HL-60 (cell line): Measurements from ENCODE around the gene DOCK10.

Experiments
- DNase-seq, 2 experiments: peaks; one replicate each; pipeline ENCODE4 v3.0.0-alpha.2; 2010 to 2020; ENCODE audit warnings: low read depth in 1 of 2, low spot score in 1 of 2
- H3K27ac ChIP-seq: fragments of 250-450 bp; sonication (Bioruptor Pico); replicated peaks from 2 replicates; pipeline ENCODE4 v1.5.1; 2020; ENCODE audit warnings: mild to moderate bottlenecking, moderate library complexity
- H3K27me3 ChIP-seq: fragments of 250-450 bp; sonication (Bioruptor Pico); 2 replicates; pipeline ENCODE4 v1.5.1; 2021; ENCODE audit warnings: mild to moderate bottlenecking, moderate library complexity; ENCODE audit not compliant: insufficient read depth, poor library complexity, severe bottlenecking
- H3K4me3 ChIP-seq: replicated peaks from 2 replicates; pipeline ENCODE4 v1.5.1; 2011; ENCODE audit warnings: mild to moderate bottlenecking, control low read depth, low read length; ENCODE audit not compliant: insufficient read depth
- GABPA ChIP-seq: IDR thresholded peaks from 2 replicates; pipeline ENCODE4 v1.6.1; 2012; ENCODE audit warnings: low read depth
- POLR2AphosphoS5 ChIP-seq: IDR thresholded peaks from 2 replicates; pipeline ENCODE4 v1.6.1; 2012; ENCODE audit warnings: low read depth
- SPI1 ChIP-seq: IDR thresholded peaks from 2 replicates; pipeline ENCODE4 v1.6.1; 2012; ENCODE audit warnings: low read depth, mild to moderate bottlenecking, borderline replicate concordance
- TF ChIP-seq, protein P1 (sequence below): IDR thresholded peaks from one replicate; pipeline ENCODE4 v1.5.1; 2011; ENCODE audit warnings: low read length, control low read depth, inconsistent platforms; ENCODE audit not compliant: insufficient read depth
- TF ChIP-seq, protein P2 (sequence below): IDR thresholded peaks from 2 replicates; pipeline ENCODE4 v1.6.1; 2012; ENCODE audit warnings: low read depth; ENCODE audit not compliant: insufficient replicate concordance

The DOCK10 gene

DNA sequence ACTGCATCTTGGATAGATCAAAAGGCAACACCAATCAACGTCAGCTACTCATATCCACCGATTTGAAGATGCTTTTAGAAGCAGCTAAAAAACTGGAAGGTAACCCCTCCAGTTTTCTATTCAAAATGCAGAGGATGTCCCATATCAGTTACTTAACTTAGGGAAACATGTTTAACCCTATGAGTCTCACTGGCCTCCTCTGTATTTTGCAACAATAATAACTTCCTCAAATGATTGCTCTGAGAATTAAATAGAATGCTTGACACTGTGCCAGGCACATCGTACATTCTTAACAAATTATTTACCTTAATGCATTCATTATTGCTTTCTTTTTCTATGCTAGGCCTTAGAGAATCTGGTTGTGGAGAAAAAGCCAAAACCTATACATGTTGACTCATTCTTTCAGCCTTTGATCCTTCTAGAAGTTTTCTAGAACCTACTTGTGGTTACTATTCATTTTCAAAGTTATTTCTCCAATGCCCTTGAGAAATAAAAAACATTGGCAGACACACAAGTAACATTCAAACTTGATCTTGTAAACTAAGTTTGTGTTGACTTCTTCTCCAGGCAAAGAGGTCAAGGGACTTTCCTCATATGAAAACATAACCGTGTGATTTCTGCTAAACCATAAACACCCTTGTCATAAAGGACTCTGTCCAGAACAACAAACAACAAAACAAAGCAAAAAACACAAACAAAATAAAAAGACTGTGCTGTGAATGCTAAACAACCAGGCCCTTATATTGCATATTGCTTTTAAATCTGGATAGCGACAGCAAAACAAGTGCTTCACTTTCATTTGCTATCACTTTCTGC, 4.6 kb downstream of the DOCK10 start:
- no peaks in the 10 kb centered on the region for H3K27me3 ChIP-seq
- no peak for TF ChIP-seq POLR2AphosphoS5
- TF ChIP-seq SPI1 = no peak; the same call in 1 of the 2 replicates
- no peak for TF ChIP-seq GABPA
- TF ChIP-seq, protein P1, sequence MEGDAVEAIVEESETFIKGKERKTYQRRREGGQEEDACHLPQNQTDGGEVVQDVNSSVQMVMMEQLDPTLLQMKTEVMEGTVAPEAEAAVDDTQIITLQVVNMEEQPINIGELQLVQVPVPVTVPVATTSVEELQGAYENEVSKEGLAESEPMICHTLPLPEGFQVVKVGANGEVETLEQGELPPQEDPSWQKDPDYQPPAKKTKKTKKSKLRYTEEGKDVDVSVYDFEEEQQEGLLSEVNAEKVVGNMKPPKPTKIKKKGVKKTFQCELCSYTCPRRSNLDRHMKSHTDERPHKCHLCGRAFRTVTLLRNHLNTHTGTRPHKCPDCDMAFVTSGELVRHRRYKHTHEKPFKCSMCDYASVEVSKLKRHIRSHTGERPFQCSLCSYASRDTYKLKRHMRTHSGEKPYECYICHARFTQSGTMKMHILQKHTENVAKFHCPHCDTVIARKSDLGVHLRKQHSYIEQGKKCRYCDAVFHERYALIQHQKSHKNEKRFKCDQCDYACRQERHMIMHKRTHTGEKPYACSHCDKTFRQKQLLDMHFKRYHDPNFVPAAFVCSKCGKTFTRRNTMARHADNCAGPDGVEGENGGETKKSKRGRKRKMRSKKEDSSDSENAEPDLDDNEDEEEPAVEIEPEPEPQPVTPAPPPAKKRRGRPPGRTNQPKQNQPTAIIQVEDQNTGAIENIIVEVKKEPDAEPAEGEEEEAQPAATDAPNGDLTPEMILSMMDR = no peak
- TF ChIP-seq, protein P2, sequence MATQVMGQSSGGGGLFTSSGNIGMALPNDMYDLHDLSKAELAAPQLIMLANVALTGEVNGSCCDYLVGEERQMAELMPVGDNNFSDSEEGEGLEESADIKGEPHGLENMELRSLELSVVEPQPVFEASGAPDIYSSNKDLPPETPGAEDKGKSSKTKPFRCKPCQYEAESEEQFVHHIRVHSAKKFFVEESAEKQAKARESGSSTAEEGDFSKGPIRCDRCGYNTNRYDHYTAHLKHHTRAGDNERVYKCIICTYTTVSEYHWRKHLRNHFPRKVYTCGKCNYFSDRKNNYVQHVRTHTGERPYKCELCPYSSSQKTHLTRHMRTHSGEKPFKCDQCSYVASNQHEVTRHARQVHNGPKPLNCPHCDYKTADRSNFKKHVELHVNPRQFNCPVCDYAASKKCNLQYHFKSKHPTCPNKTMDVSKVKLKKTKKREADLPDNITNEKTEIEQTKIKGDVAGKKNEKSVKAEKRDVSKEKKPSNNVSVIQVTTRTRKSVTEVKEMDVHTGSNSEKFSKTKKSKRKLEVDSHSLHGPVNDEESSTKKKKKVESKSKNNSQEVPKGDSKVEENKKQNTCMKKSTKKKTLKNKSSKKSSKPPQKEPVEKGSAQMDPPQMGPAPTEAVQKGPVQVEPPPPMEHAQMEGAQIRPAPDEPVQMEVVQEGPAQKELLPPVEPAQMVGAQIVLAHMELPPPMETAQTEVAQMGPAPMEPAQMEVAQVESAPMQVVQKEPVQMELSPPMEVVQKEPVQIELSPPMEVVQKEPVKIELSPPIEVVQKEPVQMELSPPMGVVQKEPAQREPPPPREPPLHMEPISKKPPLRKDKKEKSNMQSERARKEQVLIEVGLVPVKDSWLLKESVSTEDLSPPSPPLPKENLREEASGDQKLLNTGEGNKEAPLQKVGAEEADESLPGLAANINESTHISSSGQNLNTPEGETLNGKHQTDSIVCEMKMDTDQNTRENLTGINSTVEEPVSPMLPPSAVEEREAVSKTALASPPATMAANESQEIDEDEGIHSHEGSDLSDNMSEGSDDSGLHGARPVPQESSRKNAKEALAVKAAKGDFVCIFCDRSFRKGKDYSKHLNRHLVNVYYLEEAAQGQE = no peak
- H3K4me3 ChIP-seq = no peak overlapping the region
- DNase-seq = peak in 1 of 2 experiments; percentile 19
- no peak overlapping the region for H3K27ac ChIP-seq

DNA sequence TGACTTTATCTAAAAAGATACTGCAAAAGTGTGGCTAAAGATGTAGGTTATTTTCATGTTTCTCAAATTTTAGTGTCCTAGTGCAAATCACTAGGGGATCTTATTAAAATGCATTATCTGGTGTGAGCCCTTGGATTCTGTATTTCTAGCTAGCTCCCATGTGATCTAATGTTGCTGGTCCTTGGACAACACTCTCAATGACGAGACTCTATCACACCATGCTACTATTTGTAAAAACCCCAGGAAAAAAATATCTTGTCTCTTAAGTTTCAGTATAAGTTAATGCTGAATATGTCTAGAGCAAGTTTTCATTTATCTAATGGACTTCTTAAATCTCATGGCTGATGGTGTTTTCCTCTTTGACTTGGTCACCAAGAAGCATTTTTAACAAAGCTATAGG, 5.8 kb downstream of the DOCK10 start:
- Histone ChIP-seq H3K27me3 (no peaks in the 10 kb centered on the region), H3K4me3 (no peak overlapping the region), H3K27ac (no peak overlapping the region)
- DNase-seq = no peak
- TF ChIP-seq GABPA (no peak), POLR2AphosphoS5 (no peak), SPI1 (no peak)
- TF ChIP-seq, protein P1 = no peak
- TF ChIP-seq, protein P2 = no peak

DNA sequence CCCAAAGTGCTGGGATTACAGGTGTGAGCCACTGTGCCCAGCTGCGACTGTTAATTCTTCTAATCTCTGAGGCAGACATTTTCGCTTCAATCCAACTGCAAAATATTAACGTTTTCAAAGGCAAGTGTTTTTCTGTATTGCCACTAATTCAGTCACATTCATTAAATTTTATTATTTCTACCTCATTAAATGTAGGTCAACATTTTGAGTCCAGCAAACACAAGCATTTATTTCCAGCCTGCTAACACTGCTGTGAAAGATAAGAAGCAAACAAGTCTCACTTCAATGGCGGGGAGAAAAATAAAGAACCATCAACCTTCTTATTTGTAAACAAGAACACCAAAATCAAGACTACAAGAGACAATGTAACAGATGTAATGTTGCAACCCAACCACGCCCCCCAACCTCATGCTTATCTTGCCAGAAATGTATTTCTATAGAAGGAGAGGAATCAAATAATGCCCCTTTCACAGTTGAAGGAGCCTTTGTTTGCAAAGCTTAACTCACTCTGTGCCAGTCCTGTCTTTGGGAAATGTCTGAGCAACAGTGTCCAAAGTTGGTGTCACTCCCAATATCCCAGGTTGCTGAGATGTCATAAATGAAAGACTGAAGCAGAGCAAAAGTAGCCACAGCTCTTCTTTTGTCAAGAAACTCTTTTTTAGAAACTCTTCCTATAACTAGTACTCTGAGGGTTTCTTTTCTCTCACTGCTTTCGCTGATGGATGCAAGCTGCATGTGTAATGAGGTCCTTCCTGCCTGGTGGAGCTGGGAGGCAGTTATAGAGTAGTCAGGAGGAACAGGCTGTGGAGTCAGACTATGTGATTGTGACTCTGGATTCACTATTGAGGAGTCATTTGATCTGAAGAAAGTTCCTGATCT, 8.6 kb downstream of the DOCK10 start:
- TF ChIP-seq, protein P1 = no peak
- no peak for TF ChIP-seq SPI1
- no peak for TF ChIP-seq POLR2AphosphoS5
- TF ChIP-seq, protein P2 = no peak
- no peak for TF ChIP-seq GABPA
- no peaks in the 10 kb centered on the region for H3K27me3 ChIP-seq

More for the DNA sequence above, 8.6 kb downstream of the DOCK10 start:
- H3K4me3 ChIP-seq = no peak overlapping the region
- no peak overlapping the region for H3K27ac ChIP-seq
- no peak for DNase-seq
